Measurements from ENCODE around the gene JAZF1.

DNA sequence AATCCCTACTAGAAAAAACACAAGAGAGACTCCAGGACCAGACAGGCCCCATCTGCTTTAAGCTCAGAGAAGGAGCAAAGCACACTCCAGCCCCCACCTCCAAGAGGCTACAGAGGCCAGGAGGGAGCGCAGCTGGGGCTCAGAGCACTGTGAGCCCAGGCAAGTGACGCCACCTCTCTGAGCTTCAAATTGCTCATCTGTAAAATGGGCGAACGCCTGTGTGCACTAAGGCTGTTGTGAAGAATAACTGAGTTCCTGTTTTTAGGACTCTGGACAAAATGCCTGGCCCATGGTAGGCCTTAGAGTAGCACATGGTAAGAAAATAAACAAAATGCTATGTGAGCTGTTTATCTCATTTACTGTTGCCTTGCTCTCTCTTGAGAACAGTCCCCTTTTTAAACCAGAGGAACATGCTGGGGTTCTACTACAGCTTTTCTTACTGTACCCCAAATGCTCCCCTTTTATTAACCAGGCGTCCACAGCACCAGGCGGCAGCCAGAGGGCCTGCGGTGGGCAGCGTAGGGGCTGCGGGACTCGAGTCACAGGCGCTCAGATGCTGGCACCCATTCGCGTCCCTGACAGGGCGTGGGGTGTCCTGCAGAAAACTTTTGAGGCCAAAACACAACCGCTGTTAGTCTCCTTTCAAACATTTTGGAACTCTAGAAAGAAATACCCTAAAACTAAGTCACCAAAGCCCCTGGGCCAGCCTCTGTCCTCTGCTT, 336.9 kb downstream of the JAZF1 start:
- TF ChIP-seq TAF1 (IDR thresholded peaks at IDR 0.05; ENCODE audit: borderline replicate concordance, insufficient read depth, low read length) (no peak), POLR2AphosphoS5 (IDR thresholded peaks at IDR 0.05; ENCODE audit: low read depth, low read length) (no peak)
